Right atrium auricular region (tissue), 2 donors: ENCODE measurements around the gene C14orf119. TPM values are rescaled to one million over a fixed set of nuclear protein-coding genes. Genes with fewer than 3 reads are reported as not detected.
A peak's percentile ranks its signal among the peaks of the same experiment; 100 is the strongest.

ENCODE experiments used
- DNase-seq: peaks from one replicate; pipeline ENCODE4 v3.0.0-alpha.2; 2019; ENCODE audit warnings: low spot score
- H3K27ac ChIP-seq, 2 donors: fragments of 200-600 bp; sonication (generic); 1 replicate in 1 of 2; 2 replicates in 1 of 2; pipeline ENCODE4 v1.5.1; 2016 to 2019
- H3K27me3 ChIP-seq, 2 donors: fragments of 200-600 bp; sonication (generic); one replicate each; pipeline versions ENCODE4 v1.5.1 to v1.6.0; 2017 to 2019
- H3K36me3 ChIP-seq: fragments of 200-600 bp; sonication (generic); one replicate; pipeline ENCODE4 v1.5.1; 2016
- H3K4me1 ChIP-seq, 2 donors: fragments of 200-600 bp; sonication (generic); one replicate each; pipeline versions ENCODE4 v1.5.1 to v1.6.0; 2017 to 2019
- H3K4me3 ChIP-seq, 2 donors: fragments of 200-600 bp; sonication (generic); 1 replicate in 1 of 2; 2 replicates in 1 of 2; pipeline ENCODE4 v1.5.1; 2017 to 2019; ENCODE audit warnings: mild to moderate bottlenecking in 1 of 2, moderate library complexity in 1 of 2
- H3K9me3 ChIP-seq, 2 donors: fragments of 200-600 bp; sonication (generic); one replicate each; pipeline ENCODE4 v1.5.1; 2019
- total RNA-seq, 2 donors: library from RNA; depleted of rRNA; stranded (reverse); fragments of >200 nt; gene quantifications; one replicate each; pipeline ENCODE4 v1.1.0, GENCODE V29; 2016
- TF ChIP-seq, protein P1 (sequence below), 2 donors: fragments of 200-600 bp; sonication (generic); IDR thresholded peaks; one replicate each; pipeline ENCODE4 v1.5.1; 2019; ENCODE audit warnings: antibody characterized with exemption in 2 of 2

C14orf119 gene, protein sequence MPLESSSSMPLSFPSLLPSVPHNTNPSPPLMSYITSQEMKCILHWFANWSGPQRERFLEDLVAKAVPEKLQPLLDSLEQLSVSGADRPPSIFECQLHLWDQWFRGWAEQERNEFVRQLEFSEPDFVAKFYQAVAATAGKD
- total RNA-seq: 10 to 100 TPM; 13.5 to 23.7 TPM

DNA sequence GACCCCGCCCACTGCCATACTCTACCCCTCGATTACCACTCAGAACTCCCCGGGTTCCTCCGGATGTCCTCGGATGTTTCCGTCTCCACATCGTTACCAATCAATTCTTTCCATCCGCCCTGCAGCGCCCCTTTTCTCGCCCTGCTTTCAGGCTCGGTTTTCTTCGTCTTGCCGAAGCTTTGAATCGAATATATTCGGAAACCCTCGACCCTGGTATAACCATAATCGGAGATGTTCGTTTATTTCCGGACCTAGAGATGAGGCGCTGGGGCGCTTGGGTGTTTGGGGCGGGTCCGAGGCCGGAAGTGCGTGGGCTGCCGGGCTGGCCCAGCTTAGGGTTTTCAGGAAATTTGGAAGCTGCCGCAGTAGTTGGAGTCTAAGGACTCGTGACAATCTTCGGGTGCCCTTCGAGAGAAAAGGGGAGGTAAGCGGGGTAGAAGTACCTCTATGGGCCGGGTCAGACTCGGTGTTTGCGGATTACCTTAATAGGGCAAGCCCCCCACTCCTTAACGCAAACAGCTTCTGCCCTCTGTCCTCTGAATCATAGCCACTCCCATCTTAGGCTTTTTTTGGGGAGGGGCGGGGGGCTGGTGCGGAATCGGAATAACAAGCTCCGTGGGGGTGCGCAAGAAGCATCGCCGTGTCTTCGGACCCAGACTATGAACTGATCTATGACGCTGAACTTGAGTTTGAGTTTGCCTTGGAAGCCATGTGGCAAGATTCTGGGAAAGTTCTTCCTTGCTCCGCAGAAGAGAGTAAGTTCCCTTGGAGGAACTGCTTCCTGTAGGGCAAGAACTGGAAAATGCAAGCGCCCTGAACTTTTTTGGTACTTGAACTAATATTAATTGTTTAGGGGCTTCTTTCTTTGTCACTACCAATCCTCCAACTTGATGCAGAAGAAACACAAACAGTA lies at the start of gene C14orf119:
C14orf119 (plus strand) TSS at position 310 of the 913 bp plus-strand sequence. CDS start 2,154 bp downstream, outside the sequence.
- H3K36me3 ChIP-seq: peaks cover 39% of the 10 kb centered on the region
- peak; percentile 100 for DNase-seq
- peaks cover 0 to 59% of the 10 kb centered on the region in 2 donors for H3K4me1 ChIP-seq

DNA sequence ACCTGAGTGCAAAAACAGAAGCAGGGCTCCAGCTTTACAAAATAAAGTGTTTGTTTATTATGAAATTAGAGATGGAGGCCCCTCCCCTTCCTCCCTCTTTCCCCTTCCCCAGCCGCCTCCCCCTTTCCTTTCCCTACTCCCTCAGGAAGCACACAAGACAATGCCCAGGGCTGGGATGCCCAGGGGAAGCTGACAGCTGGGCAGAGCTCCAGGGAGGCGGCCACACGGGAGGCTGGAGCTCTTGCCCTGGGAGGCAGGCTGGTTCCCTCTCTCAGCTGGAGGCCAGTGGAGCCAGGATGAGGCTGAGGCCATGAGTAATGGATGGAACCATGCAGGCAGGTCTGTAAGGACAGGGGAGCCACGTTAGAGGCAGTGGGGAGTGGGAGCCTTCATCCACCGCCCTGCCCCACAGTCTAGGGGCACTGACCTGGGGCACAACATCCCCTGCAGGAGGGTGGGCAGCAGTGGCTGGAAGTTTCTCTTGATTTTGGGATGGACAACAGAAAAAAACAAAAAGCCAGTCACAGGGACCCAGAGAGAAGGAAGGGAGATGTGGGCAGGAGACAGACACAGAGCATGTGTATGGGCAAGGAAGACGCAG lies 48.2 kb upstream of the C14orf119 start:
- Histone ChIP-seq H3K4me3 (no peak overlapping the region), H3K27ac (peak overlapping the region; percentile 16 to 35), H3K4me1 (peaks cover 0 to 9% of the 10 kb centered on the region in 2 donors), H3K36me3 (no peaks in the 10 kb centered on the region), H3K9me3 (no peaks in the 10 kb centered on the region), H3K27me3 (no peaks in the 10 kb centered on the region)
- TF ChIP-seq, protein P1, sequence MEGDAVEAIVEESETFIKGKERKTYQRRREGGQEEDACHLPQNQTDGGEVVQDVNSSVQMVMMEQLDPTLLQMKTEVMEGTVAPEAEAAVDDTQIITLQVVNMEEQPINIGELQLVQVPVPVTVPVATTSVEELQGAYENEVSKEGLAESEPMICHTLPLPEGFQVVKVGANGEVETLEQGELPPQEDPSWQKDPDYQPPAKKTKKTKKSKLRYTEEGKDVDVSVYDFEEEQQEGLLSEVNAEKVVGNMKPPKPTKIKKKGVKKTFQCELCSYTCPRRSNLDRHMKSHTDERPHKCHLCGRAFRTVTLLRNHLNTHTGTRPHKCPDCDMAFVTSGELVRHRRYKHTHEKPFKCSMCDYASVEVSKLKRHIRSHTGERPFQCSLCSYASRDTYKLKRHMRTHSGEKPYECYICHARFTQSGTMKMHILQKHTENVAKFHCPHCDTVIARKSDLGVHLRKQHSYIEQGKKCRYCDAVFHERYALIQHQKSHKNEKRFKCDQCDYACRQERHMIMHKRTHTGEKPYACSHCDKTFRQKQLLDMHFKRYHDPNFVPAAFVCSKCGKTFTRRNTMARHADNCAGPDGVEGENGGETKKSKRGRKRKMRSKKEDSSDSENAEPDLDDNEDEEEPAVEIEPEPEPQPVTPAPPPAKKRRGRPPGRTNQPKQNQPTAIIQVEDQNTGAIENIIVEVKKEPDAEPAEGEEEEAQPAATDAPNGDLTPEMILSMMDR (IDR thresholded peaks at IDR 0.05): no peak
- DNase-seq: no peak

More for the DNA sequence above, at the start of gene C14orf119:
- peak within 1 kb of the TSS; percentile 79 to 91 for H3K4me3 ChIP-seq
- no peaks in the 10 kb centered on the region for H3K9me3 ChIP-seq
- peak within 1 kb of the TSS; percentile 96 to 99 for H3K27ac ChIP-seq
- no peaks in the 10 kb centered on the region for H3K27me3 ChIP-seq
- TF ChIP-seq, protein P1 (IDR thresholded peaks at IDR 0.05): no peak

DNA sequence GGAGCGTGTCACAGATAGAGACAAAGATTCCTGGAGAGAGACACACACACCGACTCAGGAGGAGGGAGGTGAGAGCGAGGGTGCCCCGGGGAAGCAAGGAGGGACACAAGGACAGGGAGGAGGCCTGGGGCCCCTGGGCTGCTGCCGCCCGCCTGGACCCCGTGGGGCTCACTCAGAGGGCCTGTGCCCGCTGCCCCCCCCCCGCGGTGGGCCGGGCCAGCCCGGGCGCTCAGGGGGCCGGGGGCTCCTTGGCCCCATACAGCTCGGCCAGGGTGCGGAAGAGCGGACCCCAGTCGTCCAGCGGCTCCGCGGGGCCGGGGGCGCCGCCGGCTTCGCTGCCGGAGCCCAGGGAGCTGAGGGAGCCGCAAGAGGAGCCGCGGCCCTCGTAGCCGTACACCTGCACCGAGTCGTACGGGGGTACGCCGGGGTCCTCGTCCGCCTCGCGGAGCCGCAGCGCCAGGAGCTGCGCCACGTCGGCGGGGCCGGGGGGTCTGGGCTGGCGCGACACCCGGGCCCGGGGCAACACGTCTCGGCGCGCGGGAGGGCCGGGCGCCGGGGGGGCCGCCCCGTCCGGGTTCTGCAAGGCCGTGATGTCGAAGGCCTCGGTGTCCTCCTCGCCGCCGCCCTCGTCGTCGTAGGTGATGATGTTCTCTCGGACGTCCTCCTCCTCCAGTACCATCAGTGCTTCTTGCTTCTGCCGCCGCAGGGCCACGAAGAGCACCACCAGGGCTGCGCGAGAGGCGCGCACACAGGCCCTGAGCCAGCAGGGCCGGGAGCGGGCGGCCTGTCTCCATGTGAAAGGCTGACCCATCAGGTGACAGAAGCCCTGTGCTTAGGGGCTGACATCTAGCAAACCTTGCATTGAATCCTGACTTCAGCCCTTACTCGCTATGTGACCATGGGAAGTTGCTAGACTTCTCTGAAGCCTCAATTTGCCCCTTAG lies 47.3 kb upstream of the C14orf119 start:
- Histone ChIP-seq H3K4me3 (no peak overlapping the region), H3K4me1 (peaks cover 0 to 9% of the 10 kb centered on the region in 2 donors), H3K27me3 (no peaks in the 10 kb centered on the region), H3K36me3 (no peaks in the 10 kb centered on the region), H3K9me3 (no peaks in the 10 kb centered on the region), H3K27ac (peak overlapping the region in 1 of 2 donors; percentile 16)
- TF ChIP-seq, protein P1 (IDR thresholded peaks at IDR 0.05): no peak
- no peak for DNase-seq

DNA sequence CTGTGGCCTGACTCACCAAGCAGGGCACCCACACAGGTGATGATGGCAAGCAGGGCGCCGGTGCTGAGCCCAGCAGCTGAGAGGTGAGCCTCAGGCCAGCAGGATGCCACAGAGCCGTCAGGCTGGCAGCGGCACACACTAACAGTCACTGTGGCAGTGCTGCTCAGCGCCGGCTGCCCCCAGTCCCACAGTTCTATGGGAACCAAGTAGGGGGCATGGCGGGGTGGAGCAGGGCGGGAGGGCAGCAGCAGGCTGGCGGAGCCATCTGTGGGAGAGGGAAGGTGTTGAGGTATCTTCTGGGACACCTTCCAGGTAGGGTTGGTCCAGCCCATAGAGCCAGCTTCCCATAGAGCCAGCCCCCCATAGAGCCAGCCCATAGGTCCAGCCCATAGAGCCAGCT lies 46.3 kb upstream of the C14orf119 start:
- TF ChIP-seq, protein P1 (IDR thresholded peaks at IDR 0.05): no peak
- Histone ChIP-seq H3K27me3 (no peaks in the 10 kb centered on the region), H3K9me3 (no peaks in the 10 kb centered on the region), H3K27ac (no peak overlapping the region), H3K4me3 (no peak overlapping the region), H3K4me1 (peaks cover 0 to 9% of the 10 kb centered on the region in 2 donors), H3K36me3 (no peaks in the 10 kb centered on the region)
- no peak for DNase-seq
